Measurements from ENCODE around the gene CAPZA1. TPM values are rescaled to one million over a fixed set of nuclear protein-coding genes. Genes with fewer than 3 reads are reported as not detected.
A peak's percentile ranks its signal among the peaks of the same experiment; 100 is the strongest.

Gene CAPZA1
- total RNA-seq, 1 donor from 2014 or later = 171 TPM

DNA sequence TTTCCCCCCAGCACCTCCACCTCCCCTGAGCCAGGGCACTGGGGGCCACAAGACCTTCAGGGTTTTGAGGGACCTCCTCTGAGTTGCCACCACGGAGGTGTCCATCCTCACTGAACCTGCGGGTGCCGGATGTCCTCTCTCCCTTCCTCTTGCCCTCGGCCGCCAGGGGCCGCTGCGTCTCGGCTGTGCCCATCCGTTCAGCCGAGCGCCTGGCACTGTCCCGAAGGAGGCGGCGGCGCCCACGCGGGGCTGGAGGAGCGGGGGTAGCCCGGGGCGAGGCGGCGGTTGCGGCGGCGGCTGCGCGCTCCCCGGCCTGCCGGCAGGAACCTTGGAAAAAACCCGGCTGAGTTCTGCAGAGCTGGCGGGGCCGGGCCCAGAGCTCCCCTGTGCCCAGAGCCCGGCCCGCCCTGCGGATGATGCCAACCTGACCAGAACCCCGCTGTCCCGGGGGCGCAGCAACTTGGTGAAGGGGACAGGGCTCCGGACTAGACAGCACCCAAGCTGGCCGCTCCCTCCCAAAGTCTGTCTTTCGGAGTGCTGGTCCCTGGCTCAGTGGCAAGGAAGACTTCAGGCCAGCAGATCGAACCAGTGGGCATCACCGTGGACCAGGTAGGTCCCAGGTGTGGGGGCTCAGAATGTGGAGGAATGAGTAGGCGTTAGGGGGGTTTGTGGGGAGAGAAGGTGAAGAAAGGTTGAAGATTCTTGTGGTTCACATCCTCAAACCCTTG lies 99.2 kb downstream of the CAPZA1 start:
- no peak overlapping the region for H3K4me3 Mint-ChIP-seq (ENCODE audit: unreplicated experiment)
- Histone ChIP-seq H3K4me3 (ENCODE audit: insufficient read depth, low read depth, low read length) (no peak overlapping the region), H3K9me3 (ENCODE audit: insufficient read depth, low read depth, low read length) (no peaks in the 10 kb centered on the region), H3K9ac (ENCODE audit: low read length) (no peak overlapping the region), H3K27ac (ENCODE audit: low read depth, low read length) (no peak overlapping the region), H2AFZ (ENCODE audit: low read depth, low read length) (peak overlapping the region; percentile 22), H3K27me3 (ENCODE audit: insufficient read depth, low read length) (peaks cover 4% of the 10 kb centered on the region), H3K79me2 (ENCODE audit: insufficient read depth, low read length) (no peaks in the 10 kb centered on the region), H3K4me1 (ENCODE audit: insufficient read depth, low read length) (peaks cover 36% of the 10 kb centered on the region), H4K20me1 (ENCODE audit: insufficient read depth, low read length) (no peaks in the 10 kb centered on the region), H3K4me2 (ENCODE audit: low read length) (peak overlapping the region; percentile 78), H3K36me3 (ENCODE audit: insufficient read depth, low read length) (no peaks in the 10 kb centered on the region)
- no peaks in the 10 kb centered on the region for H3K9me3 Mint-ChIP-seq (ENCODE audit: unreplicated experiment)
- peaks cover 21% of the 10 kb centered on the region for H3K4me1 Mint-ChIP-seq (ENCODE audit: low read depth, unreplicated experiment)
- DNase-seq (ENCODE audit: low read depth) (no peak), FAIRE-seq (no peak)
- no peak overlapping the region for H3K27ac Mint-ChIP-seq (ENCODE audit: unreplicated experiment)
- H3K27me3 Mint-ChIP-seq (ENCODE audit: low read depth, unreplicated experiment) = peaks cover 16% of the 10 kb centered on the region
- no peak for TF ChIP-seq EZH2 (IDR thresholded peaks at IDR 0.05; ENCODE audit: insufficient read depth, low read length)
- TF ChIP-seq, protein P1, sequence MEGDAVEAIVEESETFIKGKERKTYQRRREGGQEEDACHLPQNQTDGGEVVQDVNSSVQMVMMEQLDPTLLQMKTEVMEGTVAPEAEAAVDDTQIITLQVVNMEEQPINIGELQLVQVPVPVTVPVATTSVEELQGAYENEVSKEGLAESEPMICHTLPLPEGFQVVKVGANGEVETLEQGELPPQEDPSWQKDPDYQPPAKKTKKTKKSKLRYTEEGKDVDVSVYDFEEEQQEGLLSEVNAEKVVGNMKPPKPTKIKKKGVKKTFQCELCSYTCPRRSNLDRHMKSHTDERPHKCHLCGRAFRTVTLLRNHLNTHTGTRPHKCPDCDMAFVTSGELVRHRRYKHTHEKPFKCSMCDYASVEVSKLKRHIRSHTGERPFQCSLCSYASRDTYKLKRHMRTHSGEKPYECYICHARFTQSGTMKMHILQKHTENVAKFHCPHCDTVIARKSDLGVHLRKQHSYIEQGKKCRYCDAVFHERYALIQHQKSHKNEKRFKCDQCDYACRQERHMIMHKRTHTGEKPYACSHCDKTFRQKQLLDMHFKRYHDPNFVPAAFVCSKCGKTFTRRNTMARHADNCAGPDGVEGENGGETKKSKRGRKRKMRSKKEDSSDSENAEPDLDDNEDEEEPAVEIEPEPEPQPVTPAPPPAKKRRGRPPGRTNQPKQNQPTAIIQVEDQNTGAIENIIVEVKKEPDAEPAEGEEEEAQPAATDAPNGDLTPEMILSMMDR (IDR thresholded peaks at IDR 0.05; ENCODE audit: insufficient read depth, low read depth, low read length) = peak; percentile 64
- H3K36me3 Mint-ChIP-seq (ENCODE audit: low read depth, unreplicated experiment) = no peaks in the 10 kb centered on the region

DNA sequence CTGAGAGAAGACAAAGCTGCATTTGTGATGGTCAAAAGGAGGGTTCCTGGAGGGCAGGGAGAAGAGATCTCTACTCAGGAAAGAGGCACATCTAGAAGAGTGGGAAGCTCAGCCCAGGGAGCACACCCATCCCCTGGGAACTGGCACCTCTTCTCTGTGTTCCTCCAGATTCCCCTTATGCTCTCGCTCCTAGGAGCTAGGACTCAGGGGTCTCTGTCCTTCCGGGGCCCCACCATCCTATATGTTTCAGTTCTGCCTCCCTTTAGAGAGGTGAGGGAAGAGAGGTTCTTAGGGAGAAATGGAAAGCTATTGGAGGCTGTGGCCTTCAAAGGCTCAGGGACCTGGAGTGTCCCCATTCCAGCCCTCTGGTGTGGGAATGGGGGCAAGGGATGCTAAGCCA lies 100.1 kb downstream of the CAPZA1 start:
- Histone ChIP-seq H3K4me3 (ENCODE audit: insufficient read depth, low read depth, low read length) (no peak overlapping the region), H3K79me2 (ENCODE audit: insufficient read depth, low read length) (no peaks in the 10 kb centered on the region), H3K9me3 (ENCODE audit: insufficient read depth, low read depth, low read length) (no peaks in the 10 kb centered on the region), H3K27me3 (ENCODE audit: insufficient read depth, low read length) (peaks cover 4% of the 10 kb centered on the region), H2AFZ (ENCODE audit: low read depth, low read length) (no peak overlapping the region), H3K4me2 (ENCODE audit: low read length) (no peak overlapping the region), H3K4me1 (ENCODE audit: insufficient read depth, low read length) (peaks cover 28% of the 10 kb centered on the region), H3K9ac (ENCODE audit: low read length) (no peak overlapping the region), H3K36me3 (ENCODE audit: insufficient read depth, low read length) (no peaks in the 10 kb centered on the region), H4K20me1 (ENCODE audit: insufficient read depth, low read length) (no peaks in the 10 kb centered on the region), H3K27ac (ENCODE audit: low read depth, low read length) (no peak overlapping the region)
- DNase-seq (ENCODE audit: low read depth) (no peak), FAIRE-seq (no peak)
- no peak for TF ChIP-seq EZH2 (IDR thresholded peaks at IDR 0.05; ENCODE audit: insufficient read depth, low read length)
- TF ChIP-seq, protein P1 (IDR thresholded peaks at IDR 0.05; ENCODE audit: insufficient read depth, low read depth, low read length) = no peak
- Mint-ChIP-seq H3K27ac (ENCODE audit: unreplicated experiment) (no peak overlapping the region), H3K36me3 (ENCODE audit: low read depth, unreplicated experiment) (no peaks in the 10 kb centered on the region), H3K27me3 (ENCODE audit: low read depth, unreplicated experiment) (peaks cover 16% of the 10 kb centered on the region), H3K4me3 (ENCODE audit: unreplicated experiment) (no peak overlapping the region), H3K9me3 (ENCODE audit: unreplicated experiment) (no peaks in the 10 kb centered on the region), H3K4me1 (ENCODE audit: low read depth, unreplicated experiment) (peaks cover 18% of the 10 kb centered on the region)

DNA sequence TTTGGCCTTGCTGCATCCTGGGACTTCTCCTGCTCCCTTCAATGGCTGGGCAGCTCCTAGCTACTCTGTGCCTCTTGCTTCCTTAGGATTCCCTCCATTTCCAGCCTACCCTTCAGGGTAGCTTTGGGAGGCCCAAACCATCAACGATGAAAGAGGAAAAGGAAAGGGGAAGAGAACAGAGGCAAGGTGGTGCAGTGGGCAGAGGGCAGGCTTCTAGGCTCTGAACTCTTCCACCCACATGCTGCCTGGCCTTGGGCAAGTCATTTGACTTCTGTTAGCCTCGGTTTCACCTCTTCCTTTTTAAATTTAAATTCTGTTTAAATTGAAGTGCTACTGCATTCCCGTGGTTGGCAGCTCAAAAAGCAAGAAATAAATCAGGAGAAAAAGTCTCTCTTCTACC lies 101.2 kb downstream of the CAPZA1 start:
- Mint-ChIP-seq H3K27ac (ENCODE audit: unreplicated experiment) (no peak overlapping the region), H3K36me3 (ENCODE audit: low read depth, unreplicated experiment) (no peaks in the 10 kb centered on the region), H3K9me3 (ENCODE audit: unreplicated experiment) (no peaks in the 10 kb centered on the region), H3K4me3 (ENCODE audit: unreplicated experiment) (no peak overlapping the region), H3K4me1 (ENCODE audit: low read depth, unreplicated experiment) (peaks cover 18% of the 10 kb centered on the region), H3K27me3 (ENCODE audit: low read depth, unreplicated experiment) (peaks cover 16% of the 10 kb centered on the region)
- Histone ChIP-seq H2AFZ (ENCODE audit: low read depth, low read length) (no peak overlapping the region), H3K27ac (ENCODE audit: low read depth, low read length) (no peak overlapping the region), H3K4me3 (ENCODE audit: insufficient read depth, low read depth, low read length) (no peak overlapping the region), H4K20me1 (ENCODE audit: insufficient read depth, low read length) (no peaks in the 10 kb centered on the region), H3K4me1 (ENCODE audit: insufficient read depth, low read length) (peaks cover 21% of the 10 kb centered on the region), H3K27me3 (ENCODE audit: insufficient read depth, low read length) (peaks cover 4% of the 10 kb centered on the region), H3K4me2 (ENCODE audit: low read length) (no peak overlapping the region), H3K9ac (ENCODE audit: low read length) (no peak overlapping the region), H3K36me3 (ENCODE audit: insufficient read depth, low read length) (no peaks in the 10 kb centered on the region), H3K9me3 (ENCODE audit: insufficient read depth, low read depth, low read length) (no peaks in the 10 kb centered on the region), H3K79me2 (ENCODE audit: insufficient read depth, low read length) (no peaks in the 10 kb centered on the region)
- no peak for FAIRE-seq
- no peak for DNase-seq (ENCODE audit: low read depth)
- TF ChIP-seq, protein P1 (IDR thresholded peaks at IDR 0.05; ENCODE audit: insufficient read depth, low read depth, low read length) = no peak
- TF ChIP-seq EZH2 (IDR thresholded peaks at IDR 0.05; ENCODE audit: insufficient read depth, low read length) = no peak
